H9 (cell line): ENCODE data around the gene HMCES. TPM values are rescaled to one million over a fixed set of nuclear protein-coding genes. Genes with fewer than 3 reads are reported as not detected.

Experiments
- DNase-seq: peaks from one replicate; pipeline ENCODE4 v3.0.0-alpha.2; 2017
- H2AFZ ChIP-seq: one replicate; pipeline ENCODE4 v1.6.1; 2013; ENCODE audit warnings: mild to moderate bottlenecking, low read length, control low read depth, moderate library complexity
- H2AK5ac ChIP-seq: 2 replicates; pipeline ENCODE4 v1.6.1; 2013; ENCODE audit warnings: low read length, control low read depth, mixed read lengths; ENCODE audit not compliant: insufficient read length
- H2BK120ac ChIP-seq: one replicate; pipeline ENCODE4 v1.6.1; 2013; ENCODE audit warnings: low read depth, mild to moderate bottlenecking, low read length, control low read depth, inconsistent platforms; ENCODE audit not compliant: poor library complexity, severe bottlenecking
- H2BK12ac ChIP-seq: 2 replicates; pipeline ENCODE4 v1.6.1; 2013; ENCODE audit warnings: low read length, control low read depth, mixed read lengths, low read depth; ENCODE audit not compliant: insufficient read length
- H2BK15ac ChIP-seq: 2 replicates; pipeline ENCODE4 v1.6.1; 2013; ENCODE audit warnings: low read depth, low read length, control low read depth
- H2BK20ac ChIP-seq: one replicate; pipeline ENCODE4 v1.6.1; 2013; ENCODE audit warnings: low read depth, mild to moderate bottlenecking, low read length, control low read depth, inconsistent platforms; ENCODE audit not compliant: poor library complexity, severe bottlenecking
- H2BK5ac ChIP-seq: 2 replicates; pipeline ENCODE4 v1.6.1; 2013; ENCODE audit warnings: low read length, control low read depth, mixed read lengths; ENCODE audit not compliant: insufficient read length
- H3K14ac ChIP-seq: 2 replicates; pipeline ENCODE4 v1.6.1; 2013; ENCODE audit warnings: low read length, control low read depth; ENCODE audit not compliant: insufficient read depth
- H3K18ac ChIP-seq: 2 replicates; pipeline ENCODE4 v1.6.1; 2013; ENCODE audit warnings: low read depth, mild to moderate bottlenecking, mixed read lengths, low read length, control low read depth; ENCODE audit not compliant: insufficient read length
- H3K23ac ChIP-seq: 2 replicates; pipeline ENCODE4 v1.6.1; 2013; ENCODE audit warnings: low read length, control low read depth, mixed read lengths, low read depth; ENCODE audit not compliant: insufficient read length
- H3K23me2 ChIP-seq: 2 replicates; pipeline ENCODE4 v1.6.1; 2013; ENCODE audit warnings: low read depth, mild to moderate bottlenecking, mixed read lengths, low read length, control low read depth; ENCODE audit not compliant: insufficient read length, poor library complexity, severe bottlenecking
- H3K27ac ChIP-seq: 2 replicates; pipeline ENCODE4 v1.5.1; 2013; ENCODE audit warnings: low read length, control low read depth, mixed read lengths, low read depth; ENCODE audit not compliant: insufficient read length
- H3K27me3 ChIP-seq: 2 replicates; pipeline ENCODE4 v1.6.1; 2013; ENCODE audit warnings: low read length, control low read depth, inconsistent platforms; ENCODE audit not compliant: insufficient read depth
- H3K4ac ChIP-seq: 2 replicates; pipeline ENCODE4 v1.6.1; 2013; ENCODE audit warnings: low read depth, mild to moderate bottlenecking, control low read depth, inconsistent platforms, low read length, moderate library complexity
- H3K4me1 ChIP-seq: 2 replicates; pipeline ENCODE4 v1.6.1; 2013; ENCODE audit warnings: low read length, control low read depth, inconsistent platforms; ENCODE audit not compliant: insufficient read depth
- H3K4me2 ChIP-seq: 2 replicates; pipeline ENCODE4 v1.6.1; 2013; ENCODE audit warnings: low read length, control low read depth, mixed read lengths; ENCODE audit not compliant: insufficient read length, insufficient read depth
- H3K56ac ChIP-seq: 2 replicates; pipeline ENCODE4 v1.6.1; 2013; ENCODE audit warnings: low read depth, mild to moderate bottlenecking, mixed read lengths, low read length, control low read depth; ENCODE audit not compliant: insufficient read length
- H3K79me1 ChIP-seq: 2 replicates; pipeline ENCODE4 v1.6.1; 2013; ENCODE audit warnings: low read depth, mild to moderate bottlenecking, moderate library complexity, low read length, control low read depth, inconsistent platforms; ENCODE audit not compliant: insufficient read depth, poor library complexity, severe bottlenecking
- H3K79me2 ChIP-seq: 2 replicates; pipeline ENCODE4 v1.6.1; 2013; ENCODE audit warnings: low read length, control low read depth, inconsistent platforms; ENCODE audit not compliant: insufficient read depth
- H3K9ac ChIP-seq: 2 replicates; pipeline ENCODE4 v1.6.1; 2013; ENCODE audit warnings: low read length, control low read depth, mixed read lengths; ENCODE audit not compliant: insufficient read length; ENCODE audit errors: extremely low read depth
- H3K9me3 ChIP-seq: one replicate; pipeline ENCODE4 v1.6.1; 2013; ENCODE audit warnings: low read depth, low read length, inconsistent platforms; ENCODE audit not compliant: control insufficient read depth
- H3T11ph ChIP-seq: one replicate; pipeline ENCODE4 v1.6.1; 2013; ENCODE audit warnings: mild to moderate bottlenecking, low read length, control low read depth, inconsistent platforms
- H4K20me1 ChIP-seq: one replicate; pipeline ENCODE4 v1.6.1; 2013; ENCODE audit not compliant: control insufficient read depth, insufficient read length, insufficient read depth
- H4K5ac ChIP-seq: 2 replicates; pipeline ENCODE4 v1.6.1; 2013; ENCODE audit warnings: low read depth, mild to moderate bottlenecking, mixed read lengths, low read length, control low read depth; ENCODE audit not compliant: insufficient read length
- H4K8ac ChIP-seq: replicated peaks from 2 replicates; pipeline ENCODE4 v1.6.1; 2013; ENCODE audit warnings: low read length, control low read depth, mixed read lengths, low read depth; ENCODE audit not compliant: insufficient read length
- H4K91ac ChIP-seq: 2 replicates; pipeline ENCODE4 v1.6.1; 2013; ENCODE audit warnings: low read depth, mild to moderate bottlenecking, moderate library complexity, mixed read lengths, low read length, control low read depth; ENCODE audit not compliant: insufficient read length
- H3K27ac Mint-ChIP-seq, 3 experiments: 2 replicates in 2 of 3; 3 replicates in 1 of 3; pipeline ENCODE4 v1.8.0; 2020 to 2021; ENCODE audit warnings: mixed read lengths in 3 of 3, mild to moderate bottlenecking in 1 of 3, moderate library complexity in 1 of 3
- H3K27me3 Mint-ChIP-seq: 2 replicates; pipeline ENCODE4 v1.8.0; 2021; ENCODE audit warnings: low read depth, mild to moderate bottlenecking, moderate library complexity, mixed read lengths
- H3K36me3 Mint-ChIP-seq, 3 experiments: 2 replicates in 2 of 3; 3 replicates in 1 of 3; pipeline ENCODE4 v1.8.0; 2020 to 2021; ENCODE audit warnings: low read depth in 3 of 3, mixed read lengths in 3 of 3; ENCODE audit not compliant: insufficient read depth in 1 of 3
- H3K4me1 Mint-ChIP-seq, 2 experiments: 2 replicates each; pipeline ENCODE4 v1.8.0; 2020; ENCODE audit warnings: mixed read lengths in 2 of 2
- H3K4me3 Mint-ChIP-seq, 2 experiments: 2 replicates in 1 of 2; 3 replicates in 1 of 2; pipeline ENCODE4 v1.8.0; 2020 to 2021; ENCODE audit warnings: mild to moderate bottlenecking in 2 of 2, mixed read lengths in 2 of 2, moderate library complexity in 1 of 2
- H3K9me3 Mint-ChIP-seq, 2 experiments: 2 replicates in 1 of 2; 3 replicates in 1 of 2; pipeline ENCODE4 v1.8.0; 2020; ENCODE audit warnings: mild to moderate bottlenecking in 2 of 2, mixed read lengths in 2 of 2, moderate library complexity in 1 of 2
- WGBS: extraction: QIAGEN DNeasy Blood & Tissue Kit; methylation state at CpG from one replicate; pipeline ENCODE4 v1.1.7; 2013; ENCODE audit warnings: missing lambda C conversion rate, low lambda C conversion rate, mixed read lengths; ENCODE audit not compliant: insufficient read length; ENCODE audit errors: extremely low coverage; 5-methylcytosine and 5-hydroxymethylcytosine counted together
- total RNA-seq: library from RNA; stranded (reverse); gene quantifications from 2 replicates; pipeline ENCODE4 v1.2.1, GENCODE V29; 2021
- TF ChIP-seq, protein P1 (sequence below): fragments of 200-600 bp; sonication (generic); conservative IDR thresholded peaks from 3 replicates; pipeline ENCODE4 v1.8.0; 2021; ENCODE audit warnings: antibody characterized with exemption, mild to moderate bottlenecking

HMCES gene
- total RNA-seq, 1 experiment from 2014 or later, result 52.4 TPM

DNA sequence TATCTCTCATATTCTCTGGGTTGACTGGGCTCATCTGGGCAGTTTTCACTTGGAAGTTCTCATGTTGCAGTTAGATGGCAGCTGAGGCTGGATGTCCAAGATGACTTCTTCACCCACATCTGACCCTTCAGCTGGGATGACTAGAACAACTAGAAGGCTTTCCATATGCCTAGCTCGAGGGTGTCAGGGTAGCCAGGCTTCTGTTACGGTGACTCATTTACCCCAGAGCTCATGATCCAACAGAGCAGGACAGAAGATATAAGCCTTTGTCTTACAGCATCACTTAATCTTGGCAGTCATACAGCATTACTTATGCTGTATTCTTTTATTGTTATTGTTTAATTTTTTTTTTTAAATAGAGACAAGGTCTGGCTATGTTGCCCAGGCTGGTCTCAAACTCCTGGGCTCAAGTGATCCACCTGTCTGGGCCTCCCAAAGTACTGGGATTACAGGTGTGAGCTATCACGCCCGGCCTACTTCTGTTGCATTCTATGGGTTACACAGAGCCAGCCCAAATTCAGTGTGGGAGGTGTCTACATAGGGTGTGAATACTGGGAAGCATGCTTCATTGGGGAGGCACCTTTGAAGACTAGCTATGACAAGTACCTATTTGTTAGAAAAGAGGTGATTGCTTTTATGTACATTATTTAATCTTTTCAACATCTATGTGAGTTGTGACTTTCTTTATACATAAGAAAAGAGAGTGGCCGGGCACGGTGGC lies 10.7 kb downstream of the HMCES start:
- Histone ChIP-seq H4K8ac (no peak overlapping the region), H2BK15ac (no peak overlapping the region), H3K9ac (no peak overlapping the region), H3K4me1 (no peaks in the 10 kb centered on the region), H3K23ac (no peak overlapping the region), H2BK5ac (no peak overlapping the region), H3K27ac (no peak overlapping the region), H3K27me3 (no peaks in the 10 kb centered on the region), H3K23me2 (no peaks in the 10 kb centered on the region), H2BK12ac (no peak overlapping the region), H4K5ac (no peak overlapping the region), H2BK20ac (no peak overlapping the region), H3K4ac (no peak overlapping the region), H3K56ac (no peak overlapping the region), H3K9me3 (no peaks in the 10 kb centered on the region), H3K79me1 (peaks cover 2% of the 10 kb centered on the region), H3K14ac (no peak overlapping the region), H3T11ph (no peak overlapping the region), H3K79me2 (no peaks in the 10 kb centered on the region), H3K18ac (no peak overlapping the region), H2AK5ac (no peak overlapping the region), H2BK120ac (no peak overlapping the region), H4K91ac (no peak overlapping the region), H2AFZ (no peak overlapping the region), H3K4me2 (no peak overlapping the region), H4K20me1 (no peaks in the 10 kb centered on the region)
- TF ChIP-seq, protein P1, sequence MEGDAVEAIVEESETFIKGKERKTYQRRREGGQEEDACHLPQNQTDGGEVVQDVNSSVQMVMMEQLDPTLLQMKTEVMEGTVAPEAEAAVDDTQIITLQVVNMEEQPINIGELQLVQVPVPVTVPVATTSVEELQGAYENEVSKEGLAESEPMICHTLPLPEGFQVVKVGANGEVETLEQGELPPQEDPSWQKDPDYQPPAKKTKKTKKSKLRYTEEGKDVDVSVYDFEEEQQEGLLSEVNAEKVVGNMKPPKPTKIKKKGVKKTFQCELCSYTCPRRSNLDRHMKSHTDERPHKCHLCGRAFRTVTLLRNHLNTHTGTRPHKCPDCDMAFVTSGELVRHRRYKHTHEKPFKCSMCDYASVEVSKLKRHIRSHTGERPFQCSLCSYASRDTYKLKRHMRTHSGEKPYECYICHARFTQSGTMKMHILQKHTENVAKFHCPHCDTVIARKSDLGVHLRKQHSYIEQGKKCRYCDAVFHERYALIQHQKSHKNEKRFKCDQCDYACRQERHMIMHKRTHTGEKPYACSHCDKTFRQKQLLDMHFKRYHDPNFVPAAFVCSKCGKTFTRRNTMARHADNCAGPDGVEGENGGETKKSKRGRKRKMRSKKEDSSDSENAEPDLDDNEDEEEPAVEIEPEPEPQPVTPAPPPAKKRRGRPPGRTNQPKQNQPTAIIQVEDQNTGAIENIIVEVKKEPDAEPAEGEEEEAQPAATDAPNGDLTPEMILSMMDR, result no peak
- H3K36me3 Mint-ChIP-seq, result peaks cover 12 to 44% (median 39%) of the 10 kb centered on the region in 3 experiments; a peak in 6 of 7 replicates
- WGBS, result no CpG with 5 or more reads among the region's 6 CpGs
- DNase-seq, result no peak
- H3K4me3 Mint-ChIP-seq, result no peak overlapping the region
- no peaks in the 10 kb centered on the region for H3K4me1 Mint-ChIP-seq
- H3K27ac Mint-ChIP-seq, result no peak overlapping the region
- H3K9me3 Mint-ChIP-seq, result no peaks in the 10 kb centered on the region
- H3K27me3 Mint-ChIP-seq, result no peaks in the 10 kb centered on the region
